GM12875 (cell line): Measurements from ENCODE around the gene NCMAP.

Source experiments
- H3K4me3 ChIP-seq: one replicate; pipeline ENCODE4 v1.5.1; 2011; ENCODE audit warnings: low read depth, low read length, control low read depth
- CTCF ChIP-seq: IDR thresholded peaks from 2 replicates; pipeline ENCODE4 v1.5.1; 2011; ENCODE audit warnings: low read depth, mild to moderate bottlenecking, control low read depth, inconsistent platforms, low read length, moderate library complexity, borderline replicate concordance; ENCODE audit not compliant: insufficient read depth

The NCMAP gene

GRCh38 chr1:24572301-24572700 is 16.4 kb downstream of the NCMAP start:
- no peak overlapping the region for H3K4me3 ChIP-seq
- no peak for TF ChIP-seq CTCF

- TF ChIP-seq CTCF = no peak
- no peak overlapping the region for H3K4me3 ChIP-seq
Measured at GRCh38 chr1:24575905-24576587, 20.2 kb downstream of the NCMAP start.

GRCh38 chr1:24578846-24579245 is 23.0 kb downstream of the NCMAP start:
- no peak for TF ChIP-seq CTCF
- no peak overlapping the region for H3K4me3 ChIP-seq

- TF ChIP-seq CTCF = no peak
- H3K4me3 ChIP-seq = no peak overlapping the region
Measured at GRCh38 chr1:24580756-24581155, 24.9 kb downstream of the NCMAP start.

GRCh38 chr1:24584171-24584647 is 28.3 kb downstream of the NCMAP start:
- TF ChIP-seq CTCF = no peak

GRCh38 chr1:24586119-24586518 is 30.2 kb downstream of the NCMAP start:
- no peak overlapping the region for H3K4me3 ChIP-seq
- TF ChIP-seq CTCF = no peak

More at GRCh38 chr1:24584171-24584647, 28.3 kb downstream of the NCMAP start:
- H3K4me3 ChIP-seq = no peak overlapping the region

- H3K4me3 ChIP-seq = no peak overlapping the region
- TF ChIP-seq CTCF = peak; percentile 78
Measured at GRCh38 chr1:24586970-24587820, 31.3 kb downstream of the NCMAP start.
